ENCODE measurements around the gene ZNF566.

Gene ZNF566

GRCh38 chr19:36409841-36410240, 79.5 kb downstream of the ZNF566 start:
- DNase-seq (ENCODE audit: low spot score in 2 of 2) = no peak
- Mint-ChIP-seq H3K4me1 (peaks cover 7% of the 10 kb centered on the region), H3K4me3 (no peak overlapping the region), H3K36me3 (peaks cover 67% of the 10 kb centered on the region), H3K9me3 (peaks cover 18% of the 10 kb centered on the region), H3K27ac (no peak overlapping the region)
- no peak for ATAC-seq

- Mint-ChIP-seq H3K4me1 (peaks cover 7% of the 10 kb centered on the region), H3K27ac (no peak overlapping the region), H3K36me3 (peaks cover 73% of the 10 kb centered on the region), H3K9me3 (peaks cover 23% of the 10 kb centered on the region), H3K4me3 (no peak overlapping the region)
- DNase-seq (ENCODE audit: low spot score in 2 of 2) (no peak), ATAC-seq (no peak)
These were observed 81.3 kb downstream of the ZNF566 start for GRCh38 chr19:36408101-36408500.

DNA sequence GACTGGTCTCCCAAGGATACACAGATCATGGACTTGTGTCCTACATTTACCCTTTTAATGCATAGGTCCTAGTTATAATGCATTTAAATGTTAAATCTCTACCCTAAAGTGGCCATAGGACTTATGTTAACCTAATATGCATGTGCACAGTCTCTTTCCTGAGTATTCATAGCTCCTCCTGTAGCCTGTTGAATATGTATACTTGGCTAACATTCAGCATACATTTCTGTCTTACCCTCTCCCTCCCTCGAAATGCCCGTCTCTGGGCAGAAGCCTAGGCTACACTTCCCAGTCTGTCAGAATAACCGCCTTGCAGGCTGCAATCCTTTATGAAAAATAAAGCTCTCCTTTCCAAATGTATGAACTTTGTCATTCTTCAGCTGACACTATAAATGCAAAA, 84.9 kb downstream of the ZNF566 start:
- Mint-ChIP-seq H3K4me1 (peaks cover 6% of the 10 kb centered on the region), H3K9me3 (peaks cover 34% of the 10 kb centered on the region), H3K36me3 (peaks cover 100% of the 10 kb centered on the region), H3K4me3 (no peak overlapping the region), H3K27ac (no peak overlapping the region)
- no peak for DNase-seq (ENCODE audit: low spot score in 2 of 2)
- ATAC-seq = no peak

DNA sequence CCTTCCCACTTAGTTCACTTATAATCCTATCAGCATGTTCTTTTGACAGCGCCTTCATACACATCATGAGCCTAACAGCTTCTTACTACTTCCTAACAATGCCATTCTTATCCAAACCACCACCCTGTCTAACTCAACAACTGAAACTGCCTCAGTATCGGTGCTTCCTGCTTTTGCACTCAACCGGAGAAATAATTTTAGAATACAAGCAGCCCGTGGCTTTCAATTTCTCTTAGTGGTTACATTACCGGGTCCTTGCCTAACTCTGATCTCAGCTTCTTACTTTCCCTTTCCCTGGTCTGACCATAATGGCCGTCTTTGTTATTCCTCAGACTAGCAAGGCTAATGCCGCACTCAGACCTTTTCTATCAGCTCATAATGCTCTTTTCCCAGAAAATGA, 87.9 kb downstream of the ZNF566 start:
- no peak for DNase-seq (ENCODE audit: low spot score in 2 of 2)
- peaks cover 32% of the 10 kb centered on the region for H3K9me3 Mint-ChIP-seq
- no peak overlapping the region for H3K27ac Mint-ChIP-seq
- H3K4me1 Mint-ChIP-seq = peaks cover 6% of the 10 kb centered on the region
- H3K36me3 Mint-ChIP-seq = peaks cover 100% of the 10 kb centered on the region
- H3K4me3 Mint-ChIP-seq = no peak overlapping the region
- no peak for ATAC-seq

- H3K4me3 Mint-ChIP-seq = no peak overlapping the region
- peaks cover 37% of the 10 kb centered on the region for H3K9me3 Mint-ChIP-seq
- no peak for DNase-seq (ENCODE audit: low spot score in 2 of 2)
- no peak overlapping the region for H3K27ac Mint-ChIP-seq
- peaks cover 6% of the 10 kb centered on the region for H3K4me1 Mint-ChIP-seq
- ATAC-seq = no peak
- H3K36me3 Mint-ChIP-seq = peaks cover 100% of the 10 kb centered on the region
These were observed 90.8 kb downstream of the ZNF566 start for GRCh38 chr19:36398571-36398970.

Data from stimulated activated effector memory CD8-positive, alpha-beta T cell treated with anti-CD3 and anti-CD28 coated beads, Interleukin-12 subunit alpha, Interleukin-12 subunit beta, amount 100 ng/mL, for 72 hours (primary cell).